ENCODE results near the gene USP35.

Gene USP35

DNA sequence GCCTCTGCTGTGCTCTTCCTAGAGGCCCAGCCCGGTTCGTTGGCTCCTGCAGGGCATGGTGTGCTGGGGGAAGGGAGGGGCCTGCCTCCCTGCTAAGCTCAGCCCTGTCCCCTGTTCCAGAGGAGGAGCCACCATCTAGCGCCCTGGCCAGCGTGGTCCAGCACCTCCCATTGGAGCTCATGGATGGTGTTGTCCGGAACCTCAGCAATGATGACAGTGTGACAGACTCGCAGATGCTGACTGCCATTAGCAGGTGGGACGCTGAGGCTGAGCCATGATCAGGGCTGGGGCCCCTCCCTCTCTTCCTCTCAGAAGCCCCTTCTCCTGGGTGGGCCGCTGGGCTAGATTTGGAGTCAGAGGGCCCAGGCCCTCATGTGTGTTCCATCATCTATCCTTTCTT is 9.1 kb downstream of the USP35 start:
- peaks cover 6% of the 10 kb centered on the region for H3K4me1 ChIP-seq (ENCODE audit: low read length)
- no peaks in the 10 kb centered on the region for H3F3A ChIP-seq (ENCODE audit: insufficient read depth, low read length)
- H3K9ac ChIP-seq (ENCODE audit: low read length): no peak overlapping the region
- H3K4me2 ChIP-seq (ENCODE audit: low read depth, low read length): no peak overlapping the region
- TF ChIP-seq, protein P1, sequence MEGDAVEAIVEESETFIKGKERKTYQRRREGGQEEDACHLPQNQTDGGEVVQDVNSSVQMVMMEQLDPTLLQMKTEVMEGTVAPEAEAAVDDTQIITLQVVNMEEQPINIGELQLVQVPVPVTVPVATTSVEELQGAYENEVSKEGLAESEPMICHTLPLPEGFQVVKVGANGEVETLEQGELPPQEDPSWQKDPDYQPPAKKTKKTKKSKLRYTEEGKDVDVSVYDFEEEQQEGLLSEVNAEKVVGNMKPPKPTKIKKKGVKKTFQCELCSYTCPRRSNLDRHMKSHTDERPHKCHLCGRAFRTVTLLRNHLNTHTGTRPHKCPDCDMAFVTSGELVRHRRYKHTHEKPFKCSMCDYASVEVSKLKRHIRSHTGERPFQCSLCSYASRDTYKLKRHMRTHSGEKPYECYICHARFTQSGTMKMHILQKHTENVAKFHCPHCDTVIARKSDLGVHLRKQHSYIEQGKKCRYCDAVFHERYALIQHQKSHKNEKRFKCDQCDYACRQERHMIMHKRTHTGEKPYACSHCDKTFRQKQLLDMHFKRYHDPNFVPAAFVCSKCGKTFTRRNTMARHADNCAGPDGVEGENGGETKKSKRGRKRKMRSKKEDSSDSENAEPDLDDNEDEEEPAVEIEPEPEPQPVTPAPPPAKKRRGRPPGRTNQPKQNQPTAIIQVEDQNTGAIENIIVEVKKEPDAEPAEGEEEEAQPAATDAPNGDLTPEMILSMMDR (IDR thresholded peaks at IDR 0.05; ENCODE audit: low read length): no peak
- no peak for TF ChIP-seq EZH2 (optimal IDR thresholded peaks at IDR 0.05; ENCODE audit: low read depth, low read length)
- TF ChIP-seq EZH2phosphoT487 (IDR thresholded peaks at IDR 0.05; ENCODE audit: low read length): no peak
- no peaks in the 10 kb centered on the region for H3K9me2 ChIP-seq (replicated peaks; ENCODE audit: insufficient read depth, low read length)
- H3K27me3 ChIP-seq (replicated peaks; ENCODE audit: insufficient read depth, low read length): no peaks in the 10 kb centered on the region
- H3K79me2 ChIP-seq (ENCODE audit: low read length): no peaks in the 10 kb centered on the region
- H4K20me1 ChIP-seq (ENCODE audit: insufficient read depth, low read length): no peaks in the 10 kb centered on the region
- no peak overlapping the region for H2AFZ ChIP-seq (ENCODE audit: low read length)
- H3K4me3 ChIP-seq (ENCODE audit: low read length): no peak overlapping the region
- H3K36me3 ChIP-seq (replicated peaks; ENCODE audit: insufficient read depth, low read length): no peaks in the 10 kb centered on the region
- no peaks in the 10 kb centered on the region for H3K9me3 ChIP-seq (replicated peaks; ENCODE audit: insufficient read depth, low read length)
- H3K27ac ChIP-seq (ENCODE audit: low read length): no peak overlapping the region
- no peak for DNase-seq

DNA sequence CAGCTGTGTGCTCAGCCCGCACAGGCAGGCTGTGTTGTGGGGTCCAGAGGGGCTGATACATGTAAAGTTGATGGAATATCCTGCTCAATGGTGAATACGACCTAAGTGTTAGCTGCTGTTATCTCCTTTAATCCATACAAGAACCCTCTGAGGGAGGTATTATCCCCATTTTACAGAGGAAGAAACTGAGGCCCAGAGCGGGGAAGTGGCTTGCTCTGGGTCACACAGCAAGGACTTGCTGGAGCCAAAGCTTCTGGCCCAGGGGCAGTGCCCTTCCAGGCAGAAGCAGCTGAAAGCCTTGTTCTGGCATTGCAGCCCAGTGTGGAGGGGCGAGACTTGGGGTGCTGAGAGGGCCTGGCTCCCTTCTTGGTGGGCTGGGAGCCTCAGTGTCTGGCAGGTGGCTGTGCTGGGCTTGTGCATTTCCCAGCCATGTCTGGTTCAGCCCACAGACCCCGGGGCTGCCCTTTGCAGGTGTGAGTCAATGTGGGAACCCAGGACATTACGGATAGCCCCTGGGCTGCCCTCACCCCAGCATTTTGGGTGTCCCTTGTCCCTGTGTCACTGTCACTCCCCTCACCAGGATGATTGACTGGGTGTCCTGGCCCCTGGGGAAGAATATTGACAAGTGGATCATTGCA is 10.4 kb downstream of the USP35 start:
- H3K36me3 ChIP-seq (replicated peaks; ENCODE audit: insufficient read depth, low read length): no peaks in the 10 kb centered on the region
- no peaks in the 10 kb centered on the region for H3K9me3 ChIP-seq (replicated peaks; ENCODE audit: insufficient read depth, low read length)
- no peak overlapping the region for H3K27ac ChIP-seq (ENCODE audit: low read length)
- no peaks in the 10 kb centered on the region for H3F3A ChIP-seq (ENCODE audit: insufficient read depth, low read length)
- no peak overlapping the region for H3K9ac ChIP-seq (ENCODE audit: low read length)
- H3K4me1 ChIP-seq (ENCODE audit: low read length): peaks cover 10% of the 10 kb centered on the region
- no peaks in the 10 kb centered on the region for H4K20me1 ChIP-seq (ENCODE audit: insufficient read depth, low read length)
- TF ChIP-seq EZH2phosphoT487 (IDR thresholded peaks at IDR 0.05; ENCODE audit: low read length) (no peak), EZH2 (optimal IDR thresholded peaks at IDR 0.05; ENCODE audit: low read depth, low read length) (no peak)
- TF ChIP-seq, protein P1 (IDR thresholded peaks at IDR 0.05; ENCODE audit: low read length): no peak
- H2AFZ ChIP-seq (ENCODE audit: low read length): no peak overlapping the region
- H3K27me3 ChIP-seq (replicated peaks; ENCODE audit: insufficient read depth, low read length): no peaks in the 10 kb centered on the region
- H3K9me2 ChIP-seq (replicated peaks; ENCODE audit: insufficient read depth, low read length): no peaks in the 10 kb centered on the region
- no peaks in the 10 kb centered on the region for H3K79me2 ChIP-seq (ENCODE audit: low read length)
- DNase-seq: no peak
- H3K4me2 ChIP-seq (ENCODE audit: low read depth, low read length): no peak overlapping the region
- no peak overlapping the region for H3K4me3 ChIP-seq (ENCODE audit: low read length)

DNA sequence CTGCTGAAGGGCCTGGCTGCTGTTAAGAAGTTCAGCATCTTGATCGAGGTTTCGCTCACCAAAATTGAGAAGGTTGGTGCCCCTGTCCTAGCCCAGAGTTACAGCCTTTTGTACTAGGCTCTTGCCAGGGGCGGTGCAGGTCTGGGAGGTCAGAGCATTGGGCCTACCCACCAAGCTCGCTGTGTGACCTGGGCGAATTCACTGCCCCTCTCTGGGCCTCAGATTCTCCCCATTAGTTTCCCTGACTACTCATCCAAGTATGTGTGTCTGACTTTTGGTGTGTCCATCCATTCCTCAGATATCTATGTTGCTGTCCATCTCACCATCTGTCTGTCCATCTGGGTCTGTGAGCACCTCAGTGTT is 10.9 kb downstream of the USP35 start:
- Histone ChIP-seq H3F3A (ENCODE audit: insufficient read depth, low read length) (no peaks in the 10 kb centered on the region), H3K4me3 (ENCODE audit: low read length) (no peak overlapping the region), H4K20me1 (ENCODE audit: insufficient read depth, low read length) (no peaks in the 10 kb centered on the region), H3K9me2 (replicated peaks; ENCODE audit: insufficient read depth, low read length) (no peaks in the 10 kb centered on the region), H3K4me1 (ENCODE audit: low read length) (peaks cover 10% of the 10 kb centered on the region), H3K9ac (ENCODE audit: low read length) (no peak overlapping the region), H3K9me3 (replicated peaks; ENCODE audit: insufficient read depth, low read length) (no peaks in the 10 kb centered on the region), H3K27ac (ENCODE audit: low read length) (no peak overlapping the region), H3K36me3 (replicated peaks; ENCODE audit: insufficient read depth, low read length) (no peaks in the 10 kb centered on the region), H3K27me3 (replicated peaks; ENCODE audit: insufficient read depth, low read length) (no peaks in the 10 kb centered on the region), H2AFZ (ENCODE audit: low read length) (no peak overlapping the region), H3K79me2 (ENCODE audit: low read length) (no peaks in the 10 kb centered on the region), H3K4me2 (ENCODE audit: low read depth, low read length) (no peak overlapping the region)
- no peak for TF ChIP-seq EZH2phosphoT487 (IDR thresholded peaks at IDR 0.05; ENCODE audit: low read length)
- no peak for TF ChIP-seq EZH2 (optimal IDR thresholded peaks at IDR 0.05; ENCODE audit: low read depth, low read length)
- TF ChIP-seq, protein P1 (IDR thresholded peaks at IDR 0.05; ENCODE audit: low read length): no peak
- DNase-seq: no peak
